ENCODE data around the gene RESP18. TPM values are rescaled to one million over a fixed set of nuclear protein-coding genes. Genes with fewer than 3 reads are reported as not detected.

Gene RESP18
- total RNA-seq, 1 experiment from 2014 or later, result not detected

- ChIA-PET CTCF (no interaction called here), RAD21 (ENCODE audit: low non-redundant PET in 1 of 2, low total read pairs in 2 of 2, uncharacterized antibody in 2 of 2, unreplicated experiment in 2 of 2) (no interaction called here), POLR2A (no interaction called here)
- Histone ChIP-seq H3K9me3 (ENCODE audit: control insufficient read depth in 1 of 2, insufficient read depth in 1 of 2, low read depth in 1 of 2, low read length in 2 of 2) (no peaks in the 10 kb centered on the region; a peak in 1 of 4 replicates), H3K4me3 (replicated peaks in 1 of 2; ENCODE audit: low read depth in 1 of 2, low read length in 2 of 2) (peak within 1 kb of the TSS in 1 of 2 experiments; percentile 12; a peak in 1 of 4 replicates), H2AFZ (ENCODE audit: low read depth, low read length, poor library complexity, severe bottlenecking) (no peak within 1 kb of the TSS), H3K27ac (ENCODE audit: low read depth, low read length) (no peak within 1 kb of the TSS), H3K4me1 (ENCODE audit: control insufficient read depth in 1 of 2, insufficient read depth in 2 of 2, low read length in 2 of 2) (peaks cover 0 to 12% of the 10 kb centered on the region in 2 experiments; a peak in 2 of 4 replicates), H3K79me2 (ENCODE audit: insufficient read depth, low read length) (no peaks in the 10 kb centered on the region), H3K27me3 (ENCODE audit: insufficient read depth, low read length) (peaks cover 29% of the 10 kb centered on the region; the same call in 1 of the 2 replicates), H4K20me1 (ENCODE audit: insufficient read depth) (no peaks in the 10 kb centered on the region), H3K36me3 (ENCODE audit: control insufficient read depth in 1 of 2, insufficient read depth in 2 of 2, low read length in 2 of 2) (no peaks in the 10 kb centered on the region), H3K4me2 (ENCODE audit: low read length) (peak within 1 kb of the TSS; percentile 62), H3K9ac (ENCODE audit: low read length) (no peak within 1 kb of the TSS), H3K9me2 (ENCODE audit: insufficient read depth) (no peaks in the 10 kb centered on the region)
- intact Hi-C loops (cut with micrococcal nuclease), result loop anchor here (5.0 kb wide), 1 partner anchor 262 kb away; no protein-coding TSS in a partner anchor
- no peak for ATAC-seq
- no TSS peak for BruUV-seq (replicated peaks)
- TF ChIP-seq EGR1 (IDR thresholded peaks at IDR 0.05; ENCODE audit: low read depth), result no peak
- TF ChIP-seq POLR2A (IDR thresholded peaks at IDR 0.05; ENCODE audit: borderline replicate concordance, extremely low read depth, insufficient read depth, insufficient read length), result no peak
- TF ChIP-seq EZH2phosphoT487 (IDR thresholded peaks at IDR 0.05; ENCODE audit: borderline replicate concordance), result no peak
- no peak for DNase-seq (ENCODE audit: low read depth, low spot score)
Measured at GRCh38 chr2:219309278-219309677, 23.3 kb downstream of the RESP18 start, which contains the start of gene PTPRN. Gene PTPRN, minus strand, starts transcription at chr2:219309401. Its CDS starts 69 bp downstream, at chr2:219309332.

- ATAC-seq (peak; percentile 95), DNase-seq (ENCODE audit: low read depth, low spot score) (peak; percentile 29)
- H3K36me3 ChIP-seq (ENCODE audit: control insufficient read depth in 1 of 2, insufficient read depth in 2 of 2, low read length in 2 of 2), result no peaks in the 10 kb centered on the region
- H2AFZ ChIP-seq (ENCODE audit: low read depth, low read length, poor library complexity, severe bottlenecking), result no peak overlapping the region
- no peaks in the 10 kb centered on the region for H4K20me1 ChIP-seq (ENCODE audit: insufficient read depth)
- POLR2A ChIA-PET, result no interaction called here
- no TSS peak for BruUV-seq (replicated peaks)
- H3K4me2 ChIP-seq (ENCODE audit: low read length), result peak overlapping the region; percentile 62
- H3K9me2 ChIP-seq (ENCODE audit: insufficient read depth), result no peaks in the 10 kb centered on the region
- H3K27me3 ChIP-seq (ENCODE audit: insufficient read depth, low read length), result peaks cover 37% of the 10 kb centered on the region
- peak overlapping the region in 1 of 2 experiments; percentile 12; a peak in 1 of 4 replicates for H3K4me3 ChIP-seq (replicated peaks in 1 of 2; ENCODE audit: low read depth in 1 of 2, low read length in 2 of 2)
- intact Hi-C loops (cut with micrococcal nuclease), result loop anchor here (5.0 kb wide), 1 partner anchor 261 kb away; no protein-coding TSS in a partner anchor
- H3K4me1 ChIP-seq (ENCODE audit: control insufficient read depth in 1 of 2, insufficient read depth in 2 of 2, low read length in 2 of 2), result peaks cover 0 to 12% of the 10 kb centered on the region in 2 experiments; a peak in 2 of 4 replicates
- H3K9ac ChIP-seq (ENCODE audit: low read length), result no peak overlapping the region
- H3K79me2 ChIP-seq (ENCODE audit: insufficient read depth, low read length), result no peaks in the 10 kb centered on the region
- no peak overlapping the region for H3K27ac ChIP-seq (ENCODE audit: low read depth, low read length)
- RAD21 ChIA-PET (ENCODE audit: low non-redundant PET in 1 of 2, low total read pairs in 2 of 2, uncharacterized antibody in 2 of 2, unreplicated experiment in 2 of 2), result interaction anchor here in 1 of 2 experiments (0.6 kb wide), 1 partner anchor 153 kb away, joined by 3 read pairs; no protein-coding TSS in a partner anchor
- H3K9me3 ChIP-seq (ENCODE audit: control insufficient read depth in 1 of 2, insufficient read depth in 1 of 2, low read depth in 1 of 2, low read length in 2 of 2), result no peaks in the 10 kb centered on the region; a peak in 1 of 4 replicates
- CTCF ChIA-PET, result interaction anchor here (1.0 to 1.4 kb wide), 2 partner anchors 10 to 14 kb away, joined by 3 to 6 read pairs; no protein-coding TSS in a partner anchor
- TF ChIP-seq FOSL1 (IDR thresholded peaks at IDR 0.05; ENCODE audit: low read depth), result peak; percentile 82
- no peak for TF ChIP-seq MAX (IDR thresholded peaks at IDR 0.05)
- TF ChIP-seq EZH2phosphoT487 (IDR thresholded peaks at IDR 0.05; ENCODE audit: borderline replicate concordance), result no peak
- no peak for TF ChIP-seq SIN3A (IDR thresholded peaks at IDR 0.05; ENCODE audit: low read depth)
- TF ChIP-seq CBX3 (IDR thresholded peaks at IDR 0.05; ENCODE audit: low read depth), result no peak
- TF ChIP-seq TCF7L2 (IDR thresholded peaks at IDR 0.05; ENCODE audit: borderline replicate concordance, extremely low read depth, insufficient read depth, insufficient read length), result no peak
- peak; percentile 98 for TF ChIP-seq REST (IDR thresholded peaks at IDR 0.05; ENCODE audit: low read depth)
- no peak for TF ChIP-seq SRF (IDR thresholded peaks at IDR 0.05; ENCODE audit: low read depth)
- no peak for TF ChIP-seq YY1 (IDR thresholded peaks at IDR 0.05; ENCODE audit: extremely low read depth, insufficient replicate concordance, low read depth, low read length)
- peak; percentile 41; the same call in 1 of the 2 replicates for TF ChIP-seq JUND (IDR thresholded peaks at IDR 0.05)
- TF ChIP-seq POLR2A (IDR thresholded peaks at IDR 0.05; ENCODE audit: borderline replicate concordance, extremely low read depth, insufficient read depth, insufficient read length), result no peak
Measured at GRCh38 chr2:219308142-219309101, 24.1 kb downstream of the RESP18 start.
